Putamen (tissue), 1 donor: Measurements from ENCODE around the gene RNF123.
A peak's percentile ranks its signal among the peaks of the same experiment; 100 is the strongest.

Source experiments
- DNase-seq: peaks from one replicate; pipeline ENCODE4 v3.0.0-alpha.2; 2016; ENCODE audit warnings: low spot score

RNF123 gene

DNA sequence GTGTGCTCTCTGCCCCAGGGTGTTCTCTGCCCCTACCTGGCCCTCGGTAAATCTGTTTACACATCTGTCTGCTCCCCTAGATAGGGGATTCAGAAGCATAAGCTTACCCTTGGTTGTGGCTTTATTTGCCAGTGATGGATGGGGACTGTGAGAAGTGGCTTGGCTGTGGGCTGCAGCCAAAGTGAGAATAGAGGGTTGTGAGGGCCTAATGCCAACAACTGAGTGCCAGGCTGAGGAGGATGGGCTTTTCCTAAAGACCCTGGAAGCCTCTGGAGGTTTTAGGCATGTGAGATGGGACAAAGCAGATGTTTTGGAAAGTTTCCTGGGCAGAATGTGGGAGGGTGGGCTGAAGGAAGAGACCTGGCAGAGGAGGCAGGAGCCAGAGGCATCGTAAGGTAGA is 30.6 kb upstream of the RNF123 start:
- no peak for DNase-seq

DNA sequence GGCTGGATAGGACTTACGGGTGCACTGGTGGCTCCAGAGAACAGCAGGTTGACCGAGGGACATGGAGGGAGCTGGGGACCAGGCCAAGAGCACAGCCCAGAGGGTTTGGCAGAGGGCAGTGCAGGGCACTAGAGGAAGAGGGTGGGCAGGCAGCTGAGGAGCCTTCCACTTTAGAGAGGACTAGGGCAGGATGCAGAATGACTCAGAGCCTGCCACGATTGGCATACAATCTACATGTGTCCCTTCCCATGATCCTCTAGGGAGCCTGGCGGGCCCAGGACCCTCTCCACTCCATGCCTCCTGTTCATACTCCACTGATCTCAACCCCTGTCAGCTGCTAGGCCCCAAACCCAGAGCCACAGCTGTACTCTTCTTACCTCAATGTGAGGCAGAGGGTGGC is 29.6 kb upstream of the RNF123 start:
- DNase-seq, result no peak

DNA sequence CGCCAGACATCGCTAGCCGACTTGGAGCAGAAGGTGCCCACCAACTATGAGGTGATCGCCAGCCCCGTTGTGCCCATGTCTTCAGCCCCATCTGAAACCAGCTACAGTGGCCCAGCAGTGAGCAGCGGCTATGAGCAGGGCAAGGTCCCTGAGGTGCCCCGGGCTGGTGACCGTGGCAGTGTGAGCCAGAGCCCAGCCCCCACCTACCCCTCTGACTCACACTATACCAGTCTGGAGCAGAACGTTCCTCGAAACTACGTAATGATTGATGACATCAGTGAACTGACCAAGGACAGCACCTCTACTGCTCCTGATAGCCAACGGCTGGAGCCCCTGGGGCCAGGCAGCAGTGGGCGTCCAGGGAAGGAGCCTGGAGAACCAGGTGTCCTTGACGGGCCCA is 28.1 kb upstream of the RNF123 start:
- no peak for DNase-seq

DNA sequence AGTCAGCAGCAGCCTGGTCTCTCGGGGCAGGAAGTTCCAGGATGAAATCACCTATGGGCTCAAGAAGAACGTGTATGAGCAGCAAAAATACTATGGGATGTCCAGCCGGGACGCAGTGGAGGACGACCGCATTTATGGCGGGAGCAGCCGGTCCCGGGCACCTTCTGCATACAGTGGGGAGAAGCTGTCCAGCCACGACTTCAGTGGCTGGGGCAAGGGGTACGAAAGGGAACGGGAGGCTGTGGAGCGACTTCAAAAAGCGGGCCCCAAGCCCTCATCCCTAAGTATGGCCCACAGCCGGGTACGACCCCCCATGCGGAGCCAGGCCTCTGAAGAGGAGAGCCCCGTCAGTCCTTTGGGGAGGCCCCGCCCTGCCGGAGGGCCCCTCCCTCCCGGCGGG is 27.3 kb upstream of the RNF123 start:
- DNase-seq, result no peak

DNA sequence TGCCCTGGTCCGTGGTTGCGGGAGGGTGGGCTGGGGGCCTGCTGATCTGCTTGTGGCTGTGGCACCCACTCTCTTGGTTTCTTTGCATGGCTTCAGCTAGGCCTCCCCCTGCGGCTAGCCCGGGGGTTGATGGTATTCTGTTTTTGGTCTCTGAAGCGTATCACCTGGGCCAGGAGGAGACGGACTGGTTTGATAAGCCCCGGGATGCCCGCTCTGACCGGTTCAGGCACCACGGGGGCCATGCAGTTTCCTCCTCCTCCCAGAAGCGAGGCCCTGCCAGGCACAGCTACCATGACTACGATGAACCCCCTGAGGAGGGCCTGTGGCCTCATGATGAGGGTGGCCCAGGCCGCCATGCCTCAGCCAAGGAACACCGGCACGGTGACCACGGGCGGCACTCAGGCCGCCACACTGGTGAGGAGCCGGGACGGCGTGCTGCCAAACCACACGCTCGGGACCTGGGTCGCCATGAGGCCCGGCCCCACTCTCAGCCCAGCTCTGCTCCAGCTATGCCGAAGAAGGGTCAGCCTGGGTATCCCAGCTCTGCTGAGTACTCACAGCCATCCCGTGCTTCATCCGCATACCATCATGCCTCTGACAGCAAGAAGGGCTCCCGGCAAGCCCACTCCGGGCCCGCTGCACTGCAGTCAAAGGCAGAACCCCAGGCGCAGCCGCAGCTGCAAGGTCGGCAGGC is 26.5 kb upstream of the RNF123 start:
- no peak for DNase-seq

DNA sequence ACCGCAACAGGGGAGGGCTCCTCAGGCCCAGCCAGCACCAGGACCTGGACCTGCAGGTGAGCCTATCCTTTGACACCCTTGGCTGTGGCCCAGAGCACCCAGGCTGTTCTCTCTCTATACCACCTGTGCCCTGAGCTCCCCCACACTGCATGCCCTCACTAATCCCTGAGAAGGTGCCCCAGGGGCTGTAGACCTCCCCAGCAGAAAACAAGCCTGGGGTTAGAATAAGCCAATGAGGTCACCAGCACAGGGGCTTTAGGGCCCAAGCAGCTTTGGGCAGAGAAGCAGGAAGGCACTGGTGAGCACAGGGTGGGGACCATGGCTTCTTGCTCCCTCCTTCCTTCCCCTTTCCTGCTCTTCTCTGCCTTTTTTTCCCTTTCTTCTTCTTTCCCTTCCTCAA is 25.5 kb upstream of the RNF123 start:
- DNase-seq, result no peak

DNA sequence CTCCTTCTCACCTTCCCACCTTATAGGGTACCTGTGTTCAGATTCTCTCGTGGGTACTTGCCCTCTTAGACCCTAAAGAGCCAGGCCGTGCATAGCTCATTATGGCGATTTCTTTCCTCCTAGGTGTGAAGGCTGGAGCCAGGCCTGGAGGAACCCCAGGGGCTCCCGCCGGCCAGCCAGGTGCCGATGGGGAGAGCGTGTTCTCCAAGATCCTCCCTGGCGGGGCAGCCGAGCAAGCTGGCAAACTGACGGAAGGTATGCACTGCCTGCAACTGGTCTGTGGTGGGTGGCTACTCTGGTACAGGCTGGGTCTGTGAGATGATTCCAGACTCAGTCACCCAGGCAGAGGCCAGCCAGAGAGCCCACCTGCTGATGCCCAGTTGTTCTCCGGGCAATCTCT is 25.1 kb upstream of the RNF123 start:
- no peak for DNase-seq

DNA sequence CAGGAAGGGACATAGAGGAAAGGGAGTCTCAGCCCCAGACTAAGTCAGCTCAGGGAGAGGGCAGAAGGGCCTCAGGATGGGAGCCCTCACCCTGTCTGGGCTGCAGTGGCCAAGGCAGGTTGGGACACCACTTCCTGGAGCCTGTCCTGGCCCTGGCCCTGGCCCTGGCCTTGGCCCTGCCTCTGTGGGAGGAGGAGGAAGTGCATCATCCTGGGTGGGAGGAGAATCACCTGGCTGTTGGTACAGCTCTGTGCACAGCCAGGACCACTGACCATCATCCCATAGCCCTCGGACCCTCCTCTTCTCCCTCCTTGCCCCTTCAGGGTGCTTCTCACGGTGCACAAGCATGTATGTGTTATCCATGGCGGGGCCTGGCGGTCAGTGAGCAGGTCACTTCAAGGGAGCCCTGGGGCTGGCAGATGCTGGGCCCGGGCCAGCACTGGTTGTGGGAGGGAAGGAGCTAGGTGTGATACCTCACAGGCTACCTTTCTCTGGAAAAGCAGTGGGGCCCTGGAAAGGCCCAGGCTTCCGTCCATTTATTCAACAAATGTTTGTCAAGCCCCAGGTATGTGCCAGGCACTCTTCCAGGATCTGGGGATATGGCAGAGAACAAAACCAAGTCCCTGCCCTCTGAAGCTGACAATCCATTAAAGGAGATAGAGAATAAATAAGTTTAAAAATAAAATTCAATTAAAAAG is 23.4 kb upstream of the RNF123 start:
- no peak for DNase-seq

DNA sequence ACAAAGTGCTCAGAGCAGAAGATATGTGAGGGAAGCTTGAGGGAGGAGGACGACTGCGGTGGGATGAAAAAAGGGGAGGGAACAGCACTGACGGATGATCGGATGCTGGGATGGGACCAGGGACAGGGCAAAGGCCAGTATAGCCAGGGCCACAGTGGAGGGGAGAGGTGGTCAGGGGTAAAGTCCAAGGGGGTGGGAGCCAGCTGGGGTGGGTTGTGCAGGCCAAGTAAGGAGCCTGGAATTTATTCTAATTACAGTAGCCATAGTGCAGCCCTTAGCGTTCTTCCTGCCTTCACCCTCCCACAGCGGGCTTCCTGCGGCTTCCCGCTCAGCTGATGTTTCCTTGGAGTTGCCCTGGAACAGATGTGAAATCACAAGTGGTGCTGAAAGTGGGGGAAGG is 22.8 kb upstream of the RNF123 start:
- no peak for DNase-seq

DNA sequence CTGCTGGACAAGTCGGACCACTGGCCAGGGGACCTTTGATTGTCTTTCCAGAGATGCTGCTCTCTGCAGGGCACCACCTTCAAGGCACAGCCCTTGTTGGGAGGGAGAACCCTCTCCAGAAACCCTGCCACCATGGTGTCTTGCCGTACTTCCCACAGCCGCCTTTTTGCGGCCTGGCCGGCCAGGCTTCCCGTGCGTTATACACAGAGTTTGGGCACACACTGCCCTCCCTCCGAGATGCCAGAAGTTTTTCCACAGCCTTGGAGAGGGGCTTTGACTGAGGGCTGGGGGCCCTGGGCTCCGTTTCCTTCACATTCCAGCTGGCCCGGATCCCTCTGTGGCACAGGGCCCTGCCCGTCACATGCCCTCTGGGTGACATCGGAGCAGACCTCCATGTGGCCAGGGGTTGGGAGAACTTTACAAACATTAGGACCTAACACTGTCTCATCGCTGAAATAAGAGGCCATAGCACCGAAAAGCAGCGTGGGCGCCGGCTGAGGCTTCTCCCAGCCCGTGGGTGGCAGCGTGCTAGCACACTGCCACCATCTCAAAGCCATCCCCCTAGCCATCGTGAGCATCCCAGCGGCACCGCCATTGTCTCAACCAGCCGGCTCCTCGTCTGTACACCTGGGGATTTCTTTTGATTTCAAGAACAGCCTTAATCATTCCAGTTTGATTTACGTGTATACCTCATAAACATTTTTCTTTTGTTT is 21.5 kb upstream of the RNF123 start:
- no peak for DNase-seq

DNA sequence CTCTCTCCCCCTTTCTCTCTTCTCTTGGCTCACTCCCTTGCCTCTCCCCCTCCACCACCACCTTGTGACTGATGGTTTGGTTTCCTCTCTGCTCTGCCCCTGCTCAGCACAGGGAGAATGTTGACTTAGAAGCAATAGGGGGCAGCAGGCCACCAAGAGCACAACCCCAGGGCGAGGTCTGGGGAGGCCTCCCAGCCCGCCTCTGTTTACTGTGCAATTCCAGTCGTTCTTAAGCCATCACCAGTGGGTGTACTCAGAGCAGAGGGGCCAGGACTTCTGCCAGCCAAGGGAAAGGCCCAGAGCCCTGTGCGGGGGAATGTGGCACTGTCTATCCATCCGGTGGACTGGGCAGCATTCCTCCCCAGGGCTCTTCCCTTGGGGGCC is 21.0 kb upstream of the RNF123 start:
- DNase-seq, result no peak

DNA sequence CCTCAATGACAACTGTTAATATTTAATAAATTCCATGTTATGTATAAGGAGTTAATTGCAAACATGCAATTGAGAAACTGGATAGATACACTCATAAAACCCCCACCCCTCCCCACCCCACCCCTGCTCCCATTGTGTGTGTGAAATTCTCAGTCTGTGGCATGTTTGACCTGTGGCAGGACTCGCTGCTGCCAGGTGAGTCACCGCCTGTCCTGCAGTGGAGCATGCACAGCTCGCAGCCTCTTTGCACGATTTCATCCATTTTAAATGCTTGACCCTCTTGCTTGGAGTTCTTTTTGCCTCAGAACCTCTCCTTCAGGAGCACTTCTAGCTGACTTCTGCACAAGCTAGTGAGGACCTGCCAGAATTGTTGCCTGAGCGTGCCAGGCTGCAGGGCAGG is 20.5 kb upstream of the RNF123 start:
- DNase-seq, result no peak

DNA sequence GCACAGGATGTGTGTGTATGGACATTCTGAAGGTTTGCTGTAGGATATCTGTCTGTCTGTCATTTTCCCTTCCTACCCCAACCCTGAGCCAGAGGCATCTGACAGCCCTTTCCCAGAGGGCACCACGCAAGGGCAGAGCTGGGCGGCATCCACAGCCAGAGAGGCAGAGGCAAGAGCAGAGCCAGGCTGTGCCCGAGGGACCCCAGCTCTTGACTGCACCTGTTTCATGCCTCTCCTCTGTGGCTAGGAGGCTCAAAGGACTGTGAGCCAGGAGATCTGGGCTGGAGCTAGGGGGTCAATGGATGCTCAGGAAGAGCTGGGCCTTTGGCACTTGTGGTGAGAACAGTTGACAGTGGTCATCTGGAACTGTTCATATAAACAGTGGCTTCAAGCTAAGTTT is 20.0 kb upstream of the RNF123 start:
- no peak for DNase-seq

DNA sequence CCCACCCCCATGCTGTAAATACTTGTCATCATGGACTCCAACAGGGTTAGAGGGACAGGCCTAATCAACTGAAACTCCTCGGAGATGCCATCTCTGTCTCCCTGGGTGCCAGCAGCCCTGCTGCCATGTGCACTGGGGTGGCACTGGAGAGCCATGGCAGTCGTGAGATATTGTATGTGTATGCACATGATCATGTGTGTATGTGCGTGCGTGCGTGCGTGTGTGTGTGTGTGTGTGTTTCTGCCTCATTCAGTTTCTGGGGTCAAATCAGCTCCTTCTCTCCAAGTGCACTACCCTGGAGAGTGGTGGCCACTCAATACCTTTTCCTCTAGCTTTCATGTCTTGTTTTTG is 18.4 kb upstream of the RNF123 start:
- no peak for DNase-seq

DNA sequence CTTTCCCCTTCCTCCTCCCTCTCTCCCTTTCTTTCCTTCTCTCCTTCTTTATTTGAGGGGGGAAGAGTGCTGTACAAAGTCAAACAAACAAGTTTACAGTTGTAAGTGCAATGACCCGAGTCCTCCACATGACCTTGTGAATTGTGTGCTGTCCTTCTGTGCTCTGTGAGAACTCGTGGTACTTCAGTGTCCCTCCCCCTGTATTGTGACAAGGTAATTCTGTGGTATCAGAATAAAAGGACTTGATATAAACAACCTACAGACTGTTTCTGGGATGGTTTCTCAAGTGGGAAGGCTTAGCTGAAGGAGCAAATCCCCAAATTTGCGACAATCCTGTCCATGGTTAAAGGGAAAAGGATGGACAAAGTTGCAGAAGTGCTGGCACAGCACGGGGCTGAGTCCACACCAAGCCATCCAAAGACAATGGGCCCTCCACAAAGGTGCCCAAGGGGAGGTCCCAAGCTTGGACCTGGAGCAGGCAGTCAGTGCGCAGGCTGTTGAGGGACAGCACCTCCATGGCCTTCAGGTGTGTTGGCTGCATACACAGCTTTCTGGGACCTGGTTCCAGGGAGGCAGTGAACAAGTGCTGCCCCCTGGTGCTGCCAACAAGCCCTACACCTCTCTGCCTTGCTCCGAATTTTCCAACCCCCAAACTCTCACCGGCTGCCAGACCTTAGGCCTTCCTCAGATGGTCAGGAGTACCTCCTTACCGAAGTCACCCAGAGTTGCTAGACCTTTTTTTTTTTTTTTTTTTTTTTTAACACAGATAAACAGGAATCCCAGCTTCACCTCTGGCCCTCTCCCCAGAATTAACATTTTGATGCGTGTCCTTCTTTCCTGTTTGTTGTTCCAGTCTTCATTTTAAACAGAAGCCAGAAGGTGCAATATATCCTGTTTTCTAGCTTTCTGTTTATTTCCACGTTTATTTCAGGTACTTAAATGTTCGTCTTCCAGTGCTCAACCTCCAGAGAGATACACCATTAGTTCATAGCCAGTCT is 17.8 kb upstream of the RNF123 start:
- DNase-seq, result peak; percentile 63

DNA sequence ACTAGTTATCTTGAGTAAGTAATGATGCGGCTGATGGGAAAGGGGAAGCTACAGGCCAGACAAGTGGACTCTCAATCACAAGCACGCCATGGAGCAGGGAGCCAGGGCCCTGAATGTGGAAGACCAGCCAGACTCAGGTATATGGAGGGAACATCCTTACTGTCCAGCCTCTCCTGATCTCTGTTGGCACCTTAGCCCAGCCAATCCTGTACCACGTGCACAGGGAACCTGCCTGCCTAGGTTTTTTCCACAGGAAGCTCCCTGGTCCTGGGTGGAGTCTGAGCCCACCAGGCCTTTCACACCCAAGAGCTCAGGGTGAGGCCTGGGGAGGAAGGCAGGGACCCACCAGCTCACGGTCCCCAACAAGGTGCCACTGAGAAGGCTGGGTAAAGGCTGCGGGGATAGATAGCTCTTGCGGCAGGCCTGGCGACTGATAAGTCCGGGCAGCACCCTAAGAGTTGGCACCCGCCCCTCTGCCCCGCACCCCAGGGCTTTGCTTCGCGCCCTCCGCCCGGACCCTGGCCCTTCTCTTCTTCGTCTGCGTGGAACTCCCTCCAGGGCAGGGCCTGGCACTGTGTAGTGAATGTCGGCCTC is 16.1 kb upstream of the RNF123 start:
- DNase-seq, result no peak

DNA sequence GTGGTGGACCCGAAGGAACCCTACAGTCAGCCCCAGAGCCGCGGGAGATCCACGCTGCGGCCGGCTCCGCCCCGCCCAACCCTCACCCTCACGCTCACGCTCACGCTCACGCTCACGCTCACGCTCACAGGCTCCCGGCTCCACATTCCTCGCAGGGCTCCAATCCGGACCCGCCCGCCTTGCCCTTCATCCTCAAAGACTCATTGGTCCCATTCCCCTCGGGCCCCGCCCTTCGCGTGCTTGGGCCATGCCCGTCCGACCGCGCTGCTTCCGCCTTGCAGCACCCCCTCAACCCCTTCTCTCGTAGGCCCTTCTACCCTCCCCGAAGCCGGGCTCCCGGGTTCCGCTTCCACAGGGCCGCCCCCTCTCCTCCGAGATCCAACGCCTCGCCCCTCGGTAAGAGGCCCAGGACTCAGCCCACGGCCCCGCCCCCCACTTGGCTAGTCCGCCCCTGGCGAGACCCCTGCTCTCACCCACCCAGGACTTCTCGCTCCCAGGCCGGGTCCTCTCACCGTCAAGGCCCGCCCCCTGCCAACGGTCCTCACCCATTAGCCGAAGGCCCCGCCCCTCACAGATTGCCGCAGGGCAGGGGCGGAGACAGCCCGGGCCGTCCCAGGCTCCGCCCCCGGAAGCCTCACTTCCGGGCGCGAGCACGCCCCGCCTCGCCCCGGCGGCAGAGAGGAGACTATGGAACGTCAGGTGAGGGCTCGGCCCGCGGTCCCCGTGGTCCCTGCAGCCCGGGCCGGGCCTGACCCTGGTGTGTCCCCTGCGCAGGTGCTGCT is 15.5 kb upstream of the RNF123 start, which contains the start of gene APEH:
Gene APEH, plus strand, starts transcription at position 637 of the 782 bp plus-strand sequence. Its CDS starts 51 bp downstream, at position 688.
- DNase-seq, result peak; percentile 94

DNA sequence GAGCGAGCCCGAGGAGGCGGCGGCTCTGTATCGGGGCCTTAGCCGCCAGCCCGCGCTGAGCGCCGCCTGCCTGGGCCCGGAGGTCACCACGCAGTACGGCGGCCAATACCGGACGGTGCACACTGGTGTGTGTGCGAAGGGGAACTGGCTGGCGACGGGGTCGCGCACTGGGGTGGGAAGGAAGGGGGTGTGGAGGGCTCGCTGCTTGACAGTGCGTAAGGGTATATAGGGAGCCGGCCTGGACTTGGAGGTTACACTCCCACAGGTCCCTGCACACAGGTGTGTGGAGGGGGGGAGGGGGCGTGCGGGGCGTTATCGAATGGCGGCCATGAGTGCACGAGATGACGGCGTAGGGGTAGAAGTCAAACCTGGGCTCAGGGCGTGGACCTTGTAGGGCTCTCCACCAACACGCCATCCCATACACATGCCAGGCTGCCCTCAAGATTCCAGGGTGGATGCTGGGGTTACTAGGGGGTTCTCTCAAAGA is 14.8 kb upstream of the RNF123 start:
- DNase-seq, result no peak

DNA sequence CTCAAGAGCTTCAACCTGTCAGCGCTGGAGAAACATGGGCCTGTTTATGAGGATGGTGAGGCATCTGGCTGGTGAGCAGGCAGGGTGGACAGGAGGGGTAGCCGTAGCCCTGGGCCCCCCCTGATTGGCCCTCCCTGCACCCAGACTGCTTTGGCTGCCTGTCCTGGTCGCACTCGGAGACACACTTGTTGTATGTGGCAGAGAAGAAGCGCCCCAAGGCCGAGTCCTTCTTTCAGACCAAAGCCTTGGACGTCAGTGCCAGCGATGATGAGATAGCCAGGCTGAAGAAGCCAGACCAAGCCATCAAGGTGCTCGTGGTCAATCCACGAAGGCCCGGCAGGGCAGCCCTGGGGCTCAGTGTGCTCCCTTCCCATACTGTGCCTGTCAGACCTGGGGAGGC is 13.4 kb upstream of the RNF123 start:
- no peak for DNase-seq

DNA sequence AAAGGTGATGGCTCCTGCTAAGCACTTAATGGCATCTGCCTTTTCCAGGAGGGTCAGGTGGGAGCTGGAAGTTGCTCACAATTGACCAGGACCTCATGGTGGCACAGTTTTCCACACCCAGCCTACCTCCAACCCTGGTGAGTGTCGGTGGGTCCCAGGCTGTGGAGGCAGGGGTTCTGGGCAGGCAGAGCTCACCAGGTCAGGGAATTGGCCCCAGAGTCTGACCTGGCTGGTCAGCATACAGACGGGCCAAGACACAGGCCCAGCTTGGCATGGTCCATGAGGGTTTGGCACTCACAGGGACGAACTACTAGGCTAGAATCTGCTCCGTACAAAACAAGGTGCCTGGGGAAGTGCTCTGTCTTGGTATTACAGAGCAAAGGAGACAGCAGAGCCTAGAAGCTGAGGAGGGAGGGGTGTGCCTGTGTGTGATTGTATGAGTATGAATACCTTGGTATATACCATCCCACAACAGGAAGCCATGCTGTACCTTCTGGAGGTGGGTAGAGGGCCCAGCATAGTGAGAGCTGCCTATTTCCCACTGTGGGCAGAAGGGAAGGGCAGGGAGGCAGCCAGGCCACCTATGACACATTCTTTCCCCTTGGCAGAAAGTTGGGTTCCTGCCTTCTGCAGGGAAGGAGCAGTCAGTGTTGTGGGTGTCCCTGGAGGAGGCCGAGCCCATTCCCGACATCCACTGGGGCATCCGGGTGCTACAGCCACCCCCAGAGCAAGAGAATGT is 8.7 kb upstream of the RNF123 start:
- no peak for DNase-seq
